K562 (cell line): ENCODE measurements around the gene FCHO2. TPM values are rescaled to one million over a fixed set of nuclear protein-coding genes. Genes with fewer than 3 reads are reported as not detected.

Source experiments
- ATAC-seq: fragments of 200-7000 bp; cut with Tn5 transposase; 3 replicates; pipeline ENCODE4 v1.9.1; 2020; ENCODE audit warnings: moderate library complexity
- BruUV-seq: library from RNA; stranded (reverse); fragments of 400-500 nt; replicated peaks from 2 replicates; lab custom pipeline; 2021; lab: Mats Ljungman, UMichigan
- CTCF ChIA-PET: fragments of 300-600 bp; formaldehyde crosslinking; extraction: SDS; loops from one replicate; lab custom pipeline; 2021; ENCODE audit warnings: low intra/inter-chr PET ratio; lab: Yijun Ruan, JAX
- POLR2A ChIA-PET: fragments of 300-600, 350-650 bp; sonication (Branson Sonifier 250); formaldehyde crosslinking; extraction: SDS; loops from one replicate; lab custom pipeline; 2021; ENCODE audit warnings: antibody characterized with exemption, inconsistent platforms; lab: Yijun Ruan, JAX
- DNase-seq, 4 experiments: peaks; one replicate each; pipeline versions ENCODE4 v3.0.0 to v3.0.0-alpha.2; 2011 to 2018; ENCODE audit warnings: low spot score in 3 of 4, mixed read lengths in 3 of 4; ENCODE audit errors: extremely low read depth in 1 of 4
- FAIRE-seq: peaks from 2 replicates; lab custom pipeline; 2011; peaks lifted over from hg19 to GRCh38; lab: Jason Lieb, UNC
- H2AFZ ChIP-seq: 2 replicates; pipeline ENCODE4 v1.6.0; 2011; ENCODE audit warnings: low read depth, low read length, control low read depth, inconsistent platforms
- H3K27ac ChIP-seq: fragments of 200-600 bp; 3 replicates; pipeline ENCODE4 v1.8.0; 2011; ENCODE audit warnings: low read depth, mild to moderate bottlenecking, control low read depth, inconsistent platforms, low read length, moderate library complexity, mixed read lengths; ENCODE audit errors: extremely low read depth
- H3K27me3 ChIP-seq, 2 experiments: fragments of 300-600 bp in 1 of 2; 2 replicates in 1 of 2; 3 replicates in 1 of 2; pipeline versions ENCODE4 v1.6.0 to v1.8.0; 2011; ENCODE audit warnings: inconsistent platforms in 2 of 2, low read length in 2 of 2, mild to moderate bottlenecking in 1 of 2, mixed read lengths in 1 of 2, moderate library complexity in 1 of 2; ENCODE audit not compliant: control insufficient read depth in 2 of 2, insufficient read depth in 2 of 2
- H3K36me3 ChIP-seq: fragments of 300-600 bp; 3 replicates; pipeline ENCODE4 v1.8.0; 2011; ENCODE audit warnings: mild to moderate bottlenecking, low read length, inconsistent platforms; ENCODE audit not compliant: control insufficient read depth, insufficient read depth
- H3K4me1 ChIP-seq, 2 experiments: fragments of 200-600 bp in 1 of 2; replicated peaks in 1 of 2; 2 replicates in 1 of 2; 3 replicates in 1 of 2; pipeline versions ENCODE4 v1.5.1 to v1.8.0; 2011; ENCODE audit warnings: inconsistent platforms in 2 of 2, low read length in 2 of 2, mild to moderate bottlenecking in 1 of 2, mixed read lengths in 1 of 2, moderate library complexity in 1 of 2; ENCODE audit not compliant: control insufficient read depth in 2 of 2, insufficient read depth in 2 of 2
- H3K4me2 ChIP-seq: 2 replicates; pipeline ENCODE4 v1.6.1; 2011; ENCODE audit warnings: low read length, control low read depth, inconsistent platforms, mixed read lengths; ENCODE audit not compliant: insufficient read depth
- H3K4me3 ChIP-seq: fragments of 200-600 bp; sonication (generic), shearing (Covaris generic); 2 replicates; pipeline ENCODE4 v1.5.1; 2016; ENCODE audit warnings: control low read depth, inconsistent platforms
- H3K79me2 ChIP-seq: fragments of 200-600 bp; 3 replicates; pipeline ENCODE4 v1.8.0; 2011; ENCODE audit warnings: low read length, inconsistent platforms; ENCODE audit not compliant: control insufficient read depth, insufficient read depth
- H3K9ac ChIP-seq, 2 experiments: 2 replicates each; pipeline versions ENCODE4 v1.6.0 to v1.6.1; 2011; ENCODE audit warnings: low read depth in 2 of 2, low read length in 2 of 2, control low read depth in 1 of 2, inconsistent platforms in 1 of 2, mild to moderate bottlenecking in 1 of 2, mixed read lengths in 1 of 2; ENCODE audit not compliant: insufficient read depth in 1 of 2
- H3K9me1 ChIP-seq: one replicate; pipeline ENCODE4 v1.6.0; 2011; ENCODE audit warnings: inconsistent platforms, mild to moderate bottlenecking, low read length, moderate library complexity; ENCODE audit not compliant: control insufficient read depth, insufficient read depth
- H3K9me3 ChIP-seq: replicated peaks from 2 replicates; pipeline ENCODE4 v1.5.1; 2011; ENCODE audit warnings: low read depth, low read length, inconsistent platforms; ENCODE audit not compliant: control insufficient read depth, insufficient read depth
- H4K20me1 ChIP-seq: replicated peaks from 2 replicates; pipeline ENCODE4 v1.6.1; 2011; ENCODE audit warnings: low read length, inconsistent platforms, mixed read lengths; ENCODE audit not compliant: control insufficient read depth, insufficient read depth
- ATF1 ChIP-seq, 2 experiments: fragments of 450-650 bp in 1 of 2; IDR thresholded peaks; 2 replicates each; pipeline ENCODE4 v1.6.1; 2016; ENCODE audit warnings: missing compliant biosample characterization in 1 of 2, missing genetic modification characterization in 1 of 2
- DIDO1 ChIP-seq: fragments of 450-650 bp; IDR thresholded peaks from 2 replicates; pipeline ENCODE4 v1.6.1; 2016; ENCODE audit warnings: low read depth, missing biosample characterization, missing genetic modification characterization
- HLTF ChIP-seq: fragments of 450-650 bp; IDR thresholded peaks from 2 replicates; pipeline ENCODE4 v1.6.1; 2016
- NUFIP1 ChIP-seq: fragments of 450-650 bp; IDR thresholded peaks from 2 replicates; pipeline ENCODE4 v1.6.1; 2018; ENCODE audit not compliant: partially characterized antibody
- REST ChIP-seq, 2 experiments: fragments of 450-650 bp; formaldehyde crosslinking in 1 of 2; IDR thresholded peaks; 2 replicates each; pipeline versions ENCODE4 v1.4.0 to v1.6.1; 2014 to 2020; ENCODE audit warnings: mild to moderate bottlenecking in 2 of 2, borderline replicate concordance in 1 of 2, low read depth in 1 of 2
- SAFB ChIP-seq: fragments of 200-400 bp; formaldehyde crosslinking; IDR thresholded peaks from 2 replicates; pipeline ENCODE4 v1.6.1; 2017; ENCODE audit warnings: low read depth, low read length, borderline replicate concordance
- SLC30A9 ChIP-seq: fragments of 250-450 bp; sonication (Bioruptor Pico); IDR thresholded peaks from 2 replicates; pipeline ENCODE4 v1.8.0; 2022; ENCODE audit warnings: mild to moderate bottlenecking, moderate library complexity
- SMC3 ChIP-seq: conservative IDR thresholded peaks from 2 replicates; pipeline ENCODE4 v1.6.1; 2011; ENCODE audit warnings: low read depth, low read length, improper control_type of control experiment; ENCODE audit not compliant: insufficient read depth
- TCF7L2 ChIP-seq: fragments of 150-350 bp; IDR thresholded peaks from 2 replicates; pipeline ENCODE4 v1.6.1; 2016; ENCODE audit warnings: low read depth, mild to moderate bottlenecking, low read length, moderate library complexity
- TSC22D4 ChIP-seq: fragments of 450-650 bp; IDR thresholded peaks from 2 replicates; pipeline ENCODE4 v1.6.1; 2016; ENCODE audit warnings: missing genetic modification characterization, missing biosample characterization, control low read depth
- ZNF124 ChIP-seq: sonication (generic); formaldehyde crosslinking; IDR thresholded peaks from 2 replicates; pipeline ENCODE4 v1.8.1; 2022; ENCODE audit warnings: missing genetic modification reagents
- ZNF830 ChIP-seq: fragments of 250-450 bp; sonication (Bioruptor Pico); IDR thresholded peaks from 2 replicates; pipeline ENCODE4 v1.5.0; 2021; ENCODE audit warnings: mild to moderate bottlenecking
- WGBS: fragments of 100-300 bp; shearing (Covaris generic); methylation state at CpG from one replicate; pipeline ENCODE4 v1.1.6; 2016; ENCODE audit warnings: low coverage, mixed read lengths; ENCODE audit not compliant: insufficient coverage; ENCODE audit errors: missing lambda C conversion rate; 5-methylcytosine and 5-hydroxymethylcytosine counted together
- in situ Hi-C: fragments of 300-500 bp; cut with MboI; formaldehyde crosslinking; loops from 4 replicates; pipeline ENCODE4 v1.15.0; 2018; ENCODE audit warnings: inconsistent platforms, mixed read lengths
- intact Hi-C: fragments of 100-400 bp; cut with micrococcal nuclease; formaldehyde crosslinking; loops from 2 replicates; pipeline ENCODE4 v1.14.2; 2022
- polyA plus RNA-seq, 8 experiments: library from polyadenylated mRNA; depleted of rRNA in 4 of 8; stranded (reverse) in 5 of 8; unstranded in 3 of 8; fragments of >200 nt; fragmentation: Nextera tagmentation in 2 of 8; fragmentation: Illumina TruSeq in 1 of 8; extraction: Ambion mirVana in 2 of 8; extraction: Trizol in 1 of 8; gene quantifications; 2 replicates each; pipeline versions ENCODE4 v1.2.1 to v1.2.3, GENCODE V29; 2011 to 2014; ENCODE audit warnings: inconsistent platforms in 1 of 8, missing spikeins in 1 of 8
- total RNA-seq, 7 experiments: library from RNA; depleted of rRNA in 6 of 7; stranded (reverse); fragments of >200 nt in 6 of 7; fragmentation: Illumina TruSeq in 2 of 7; extraction: Trizol in 2 of 7; gene quantifications; 2 replicates each; pipeline versions ENCODE4 v1.2.1 to v1.2.3, GENCODE V29; 2011 to 2021; ENCODE audit warnings: low replicate concordance in 1 of 7
- TF ChIP-seq, protein P1 (sequence below): fragments of 450-650 bp; IDR thresholded peaks from 2 replicates; pipeline ENCODE4 v1.6.1; 2016

The FCHO2 gene
- total and polyA plus RNA-seq, 9 of the 15 experiments (the other 6 are each of a cell fraction or from before 2014, with no cell fraction given), result 4.4 to 13.4 (median 8.3) TPM

- 0% methylated on average over 4 of the region's 4 CpGs for WGBS
- Histone ChIP-seq H3K9me1 (no peaks in the 10 kb centered on the region), H3K4me2 (no peak overlapping the region), H3K9ac (no peak overlapping the region), H3K9me3 (no peaks in the 10 kb centered on the region), H3K27me3 (no peaks in the 10 kb centered on the region), H3K27ac (no peak overlapping the region), H2AFZ (no peak overlapping the region), H3K36me3 (no peaks in the 10 kb centered on the region), H3K4me1 (no peaks in the 10 kb centered on the region), H3K4me3 (no peak overlapping the region), H4K20me1 (no peaks in the 10 kb centered on the region), H3K79me2 (no peaks in the 10 kb centered on the region)
- CTCF ChIA-PET, result interaction anchor here (0.8 to 2.6 kb wide), 3 partner anchors 280 to 296 kb away, joined by 3 to 7 read pairs (median 3); no protein-coding TSS in a partner anchor
- ATAC-seq, result peak; percentile 91
- POLR2A ChIA-PET, result interaction anchor here (1.7 kb wide), 1 partner anchor 14 kb away, joined by 3 read pairs; no protein-coding TSS in a partner anchor
- BruUV-seq, result no TSS peak
- in situ Hi-C loops (no loop called here), intact Hi-C loops (loop anchor here (1.0 to 5.0 kb wide), 3 partner anchors 156 to 282 kb away; no protein-coding TSS in a partner anchor)
- DNase-seq, result peak in 2 of 4 experiments; percentile 36 to 37
- FAIRE-seq, result peak; percentile 62
- TF ChIP-seq DIDO1 (tag) (no peak), TSC22D4 (tag) (no peak), HLTF (no peak), SAFB (no peak), REST (IDR thresholded peaks at IDR 0.05; ENCODE audit: borderline replicate concordance) (peak; percentile 71; the same call in 1 of the 2 replicates), REST (CRISPR knock-in tag; IDR thresholded peaks at IDR 0.05; ENCODE audit: low read depth) (no peak), ATF1 (CRISPR knock-in tag; IDR thresholded peaks at IDR 0.05) (no peak), ATF1 (tag; IDR thresholded peaks at IDR 0.05) (no peak), NUFIP1 (no peak), ZNF830 (CRISPR knock-in tag) (no peak), SLC30A9 (no peak), TCF7L2 (no peak), SMC3 (peak; percentile 31; the same call in 1 of the 2 replicates), ZNF124 (CRISPR knock-in tag) (no peak)
- TF ChIP-seq, protein P1, sequence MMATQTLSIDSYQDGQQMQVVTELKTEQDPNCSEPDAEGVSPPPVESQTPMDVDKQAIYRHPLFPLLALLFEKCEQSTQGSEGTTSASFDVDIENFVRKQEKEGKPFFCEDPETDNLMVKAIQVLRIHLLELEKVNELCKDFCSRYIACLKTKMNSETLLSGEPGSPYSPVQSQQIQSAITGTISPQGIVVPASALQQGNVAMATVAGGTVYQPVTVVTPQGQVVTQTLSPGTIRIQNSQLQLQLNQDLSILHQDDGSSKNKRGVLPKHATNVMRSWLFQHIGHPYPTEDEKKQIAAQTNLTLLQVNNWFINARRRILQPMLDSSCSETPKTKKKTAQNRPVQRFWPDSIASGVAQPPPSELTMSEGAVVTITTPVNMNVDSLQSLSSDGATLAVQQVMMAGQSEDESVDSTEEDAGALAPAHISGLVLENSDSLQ, result no peak
Observed at GRCh38 chr5:72920690-72921502, 34.9 kb upstream of the FCHO2 start.
